HEK293 (cell line): ENCODE measurements around the gene STAT2.

Experiments used
- HOXC10 ChIP-seq: sonication (generic); formaldehyde crosslinking; IDR thresholded peaks from 2 replicates; pipeline ENCODE4 v1.8.1; 2023; ENCODE audit warnings: mild to moderate bottlenecking, missing genetic modification reagents
- SCRT2 ChIP-seq: fragments of 450-650 bp; formaldehyde crosslinking; IDR thresholded peaks from 2 replicates; pipeline ENCODE4 v1.5.1; 2016; ENCODE audit warnings: missing biosample characterization, missing genetic modification characterization
- TCF7L2 ChIP-seq: IDR thresholded peaks from 2 replicates; pipeline ENCODE4 v1.6.1; 2011; ENCODE audit warnings: low read depth, mild to moderate bottlenecking, inconsistent platforms, low read length, moderate library complexity, borderline replicate concordance
- ZBTB17 ChIP-seq: fragments of 450-650 bp; formaldehyde crosslinking; IDR thresholded peaks from 2 replicates; pipeline ENCODE4 v1.5.1; 2016; ENCODE audit warnings: missing biosample characterization, missing genetic modification characterization
- ZBTB20 ChIP-seq: fragments of 450-650 bp; formaldehyde crosslinking; IDR thresholded peaks from 2 replicates; pipeline ENCODE4 v1.5.1; 2016; ENCODE audit warnings: missing biosample characterization, missing genetic modification characterization
- ZBTB48 ChIP-seq: fragments of 450-650 bp; formaldehyde crosslinking; IDR thresholded peaks from 2 replicates; pipeline ENCODE4 v1.5.1; 2016; ENCODE audit warnings: missing biosample characterization, missing genetic modification characterization
- ZBTB7A ChIP-seq: fragments of 450-650 bp; formaldehyde crosslinking; IDR thresholded peaks from 2 replicates; pipeline ENCODE4 v1.5.1; 2016; ENCODE audit warnings: low read depth, missing biosample characterization, missing genetic modification characterization
- ZBTB8A ChIP-seq: fragments of 450-650 bp; formaldehyde crosslinking; IDR thresholded peaks from 2 replicates; pipeline ENCODE4 v1.5.1; 2016; ENCODE audit warnings: missing biosample characterization, missing genetic modification characterization
- ZNF10 ChIP-seq: fragments of 450-650 bp; formaldehyde crosslinking; IDR thresholded peaks from 2 replicates; pipeline ENCODE4 v1.5.1; 2017; ENCODE audit warnings: missing biosample characterization, missing genetic modification characterization
- ZNF174 ChIP-seq: fragments of 450-650 bp; formaldehyde crosslinking; IDR thresholded peaks from 2 replicates; pipeline ENCODE4 v1.5.0; 2017; ENCODE audit warnings: missing biosample characterization, mild to moderate bottlenecking, missing genetic modification characterization
- ZNF24 ChIP-seq: fragments of 450-650 bp; formaldehyde crosslinking; IDR thresholded peaks from 2 replicates; pipeline ENCODE4 v1.5.1; 2016; ENCODE audit warnings: missing biosample characterization, missing genetic modification characterization
- ZNF324 ChIP-seq: fragments of 450-650 bp; formaldehyde crosslinking; IDR thresholded peaks from 2 replicates; pipeline ENCODE4 v1.5.1; 2016; ENCODE audit warnings: missing biosample characterization, missing genetic modification characterization
- ZNF335 ChIP-seq: fragments of 450-650 bp; formaldehyde crosslinking; conservative IDR thresholded peaks from 2 replicates; pipeline ENCODE4 v1.5.1; 2016; ENCODE audit warnings: missing biosample characterization, missing genetic modification characterization
- ZNF510 ChIP-seq: fragments of 450-650 bp; formaldehyde crosslinking; IDR thresholded peaks from 2 replicates; pipeline ENCODE4 v1.5.1; 2018; ENCODE audit warnings: mild to moderate bottlenecking, missing genetic modification characterization, missing biosample characterization; ENCODE audit not compliant: insufficient replicate concordance
- ZNF514 ChIP-seq: fragments of 450-650 bp; formaldehyde crosslinking; IDR thresholded peaks from 2 replicates; pipeline ENCODE4 v1.5.1; 2016; ENCODE audit warnings: missing biosample characterization, missing genetic modification characterization
- ZNF561 ChIP-seq: fragments of 450-650 bp; IDR thresholded peaks from 2 replicates; pipeline ENCODE4 v1.5.1; 2018; ENCODE audit warnings: missing biosample characterization, missing genetic modification characterization, borderline replicate concordance
- ZNF747 ChIP-seq: fragments of 450-650 bp; formaldehyde crosslinking; IDR thresholded peaks from 2 replicates; pipeline ENCODE4 v1.5.1; 2016; ENCODE audit warnings: missing biosample characterization, missing genetic modification characterization
- ZNF76 ChIP-seq: fragments of 450-650 bp; formaldehyde crosslinking; IDR thresholded peaks from 2 replicates; pipeline ENCODE4; 2016; ENCODE audit warnings: low read depth, missing biosample characterization, missing genetic modification characterization, borderline replicate concordance
- TF ChIP-seq, protein P1 (sequence below): fragments of 450-650 bp; formaldehyde crosslinking; IDR thresholded peaks from 2 replicates; pipeline ENCODE4 v1.5.1; 2016; ENCODE audit warnings: missing biosample characterization, missing genetic modification characterization
- TF ChIP-seq, protein P2 (sequence below): fragments of 450-650 bp; formaldehyde crosslinking; IDR thresholded peaks from 2 replicates; pipeline ENCODE4 v1.5.1; 2016; ENCODE audit warnings: missing biosample characterization, missing genetic modification characterization, low read depth
- TF ChIP-seq, protein P3 (sequence below): fragments of 450-650 bp; formaldehyde crosslinking; IDR thresholded peaks from 2 replicates; pipeline ENCODE4 v1.5.1; 2016; ENCODE audit warnings: missing biosample characterization, missing genetic modification characterization
- TF ChIP-seq, protein P4 (sequence below): fragments of 450-650 bp; formaldehyde crosslinking; IDR thresholded peaks from 2 replicates; pipeline ENCODE4 v1.5.1; 2016; ENCODE audit warnings: missing biosample characterization, missing genetic modification characterization
- TF ChIP-seq, protein P5 (sequence below): fragments of 450-650 bp; formaldehyde crosslinking; IDR thresholded peaks from 2 replicates; pipeline ENCODE4 v1.5.1; 2016; ENCODE audit warnings: missing biosample characterization, missing genetic modification characterization, borderline replicate concordance

The STAT2 gene

DNA sequence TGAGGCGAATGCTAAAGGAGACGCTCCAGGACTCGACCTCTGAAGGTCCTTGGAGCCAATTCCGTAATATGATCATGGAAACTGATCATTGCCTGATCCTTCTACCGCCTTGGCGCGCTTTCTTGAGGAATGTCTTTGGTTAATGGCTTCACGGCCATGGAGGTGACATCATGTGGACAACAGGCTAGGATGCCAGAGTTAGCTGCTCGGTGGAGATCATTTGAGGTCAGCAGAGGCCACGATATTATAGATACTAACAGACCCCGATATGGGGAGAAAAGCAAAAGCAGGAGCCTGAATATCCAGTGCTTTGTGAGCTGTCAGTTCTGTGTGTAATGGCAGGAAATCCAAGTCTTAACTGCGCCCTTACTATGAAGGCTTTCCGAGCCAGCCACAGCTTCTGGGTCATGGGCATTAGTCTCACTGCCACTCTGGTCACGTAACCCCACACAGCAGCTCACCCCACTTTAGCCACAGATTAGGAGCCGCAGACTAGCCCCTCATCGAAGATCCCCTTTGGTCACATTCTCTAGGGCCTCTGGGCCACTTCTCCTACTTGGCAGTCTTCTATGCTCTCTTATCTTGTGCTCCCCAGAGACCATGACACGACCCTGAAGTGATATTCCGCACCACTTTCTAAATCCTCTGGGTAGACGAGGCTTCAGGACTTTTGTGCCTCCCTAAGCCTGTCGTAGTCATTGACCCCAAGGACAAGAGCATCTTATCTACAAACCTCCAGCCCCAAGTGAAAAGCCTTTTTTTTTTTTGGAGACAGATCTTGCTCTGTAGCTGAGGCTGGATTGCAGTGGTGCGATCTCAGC is 59.1 kb downstream of the STAT2 start (continued):
- TF ChIP-seq, protein P1, sequence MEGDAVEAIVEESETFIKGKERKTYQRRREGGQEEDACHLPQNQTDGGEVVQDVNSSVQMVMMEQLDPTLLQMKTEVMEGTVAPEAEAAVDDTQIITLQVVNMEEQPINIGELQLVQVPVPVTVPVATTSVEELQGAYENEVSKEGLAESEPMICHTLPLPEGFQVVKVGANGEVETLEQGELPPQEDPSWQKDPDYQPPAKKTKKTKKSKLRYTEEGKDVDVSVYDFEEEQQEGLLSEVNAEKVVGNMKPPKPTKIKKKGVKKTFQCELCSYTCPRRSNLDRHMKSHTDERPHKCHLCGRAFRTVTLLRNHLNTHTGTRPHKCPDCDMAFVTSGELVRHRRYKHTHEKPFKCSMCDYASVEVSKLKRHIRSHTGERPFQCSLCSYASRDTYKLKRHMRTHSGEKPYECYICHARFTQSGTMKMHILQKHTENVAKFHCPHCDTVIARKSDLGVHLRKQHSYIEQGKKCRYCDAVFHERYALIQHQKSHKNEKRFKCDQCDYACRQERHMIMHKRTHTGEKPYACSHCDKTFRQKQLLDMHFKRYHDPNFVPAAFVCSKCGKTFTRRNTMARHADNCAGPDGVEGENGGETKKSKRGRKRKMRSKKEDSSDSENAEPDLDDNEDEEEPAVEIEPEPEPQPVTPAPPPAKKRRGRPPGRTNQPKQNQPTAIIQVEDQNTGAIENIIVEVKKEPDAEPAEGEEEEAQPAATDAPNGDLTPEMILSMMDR, result 0 out of 2 replicates have a peak, but pooled peaks have one; percentile 14
- TF ChIP-seq ZNF561 (tag by site-specific recombination) (no peak; the same call in 1 of the 2 replicates), ZNF324 (tag by site-specific recombination) (no peak), ZNF510 (no peak), ZNF514 (no peak), ZNF747 (tag by site-specific recombination) (no peak), ZNF10 (no peak), ZNF335 (tag by site-specific recombination) (peak; percentile 98), ZBTB48 (tag by site-specific recombination) (no peak), ZNF76 (tag by site-specific recombination) (no peak), SCRT2 (peak; percentile 67; the same call in 1 of the 2 replicates), TCF7L2 (no peak), ZNF174 (no peak), ZNF24 (tag by site-specific recombination) (no peak), ZBTB20 (tag by site-specific recombination) (no peak), ZBTB17 (tag by site-specific recombination) (peak; percentile 91), HOXC10 (CRISPR knock-in tag) (no peak), ZBTB8A (tag by site-specific recombination) (no peak), ZBTB7A (no peak)
- TF ChIP-seq, protein P2, sequence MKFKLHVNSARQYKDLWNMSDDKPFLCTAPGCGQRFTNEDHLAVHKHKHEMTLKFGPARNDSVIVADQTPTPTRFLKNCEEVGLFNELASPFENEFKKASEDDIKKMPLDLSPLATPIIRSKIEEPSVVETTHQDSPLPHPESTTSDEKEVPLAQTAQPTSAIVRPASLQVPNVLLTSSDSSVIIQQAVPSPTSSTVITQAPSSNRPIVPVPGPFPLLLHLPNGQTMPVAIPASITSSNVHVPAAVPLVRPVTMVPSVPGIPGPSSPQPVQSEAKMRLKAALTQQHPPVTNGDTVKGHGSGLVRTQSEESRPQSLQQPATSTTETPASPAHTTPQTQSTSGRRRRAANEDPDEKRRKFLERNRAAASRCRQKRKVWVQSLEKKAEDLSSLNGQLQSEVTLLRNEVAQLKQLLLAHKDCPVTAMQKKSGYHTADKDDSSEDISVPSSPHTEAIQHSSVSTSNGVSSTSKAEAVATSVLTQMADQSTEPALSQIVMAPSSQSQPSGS (tag by site-specific recombination), result peak; percentile 84
- TF ChIP-seq, protein P3, sequence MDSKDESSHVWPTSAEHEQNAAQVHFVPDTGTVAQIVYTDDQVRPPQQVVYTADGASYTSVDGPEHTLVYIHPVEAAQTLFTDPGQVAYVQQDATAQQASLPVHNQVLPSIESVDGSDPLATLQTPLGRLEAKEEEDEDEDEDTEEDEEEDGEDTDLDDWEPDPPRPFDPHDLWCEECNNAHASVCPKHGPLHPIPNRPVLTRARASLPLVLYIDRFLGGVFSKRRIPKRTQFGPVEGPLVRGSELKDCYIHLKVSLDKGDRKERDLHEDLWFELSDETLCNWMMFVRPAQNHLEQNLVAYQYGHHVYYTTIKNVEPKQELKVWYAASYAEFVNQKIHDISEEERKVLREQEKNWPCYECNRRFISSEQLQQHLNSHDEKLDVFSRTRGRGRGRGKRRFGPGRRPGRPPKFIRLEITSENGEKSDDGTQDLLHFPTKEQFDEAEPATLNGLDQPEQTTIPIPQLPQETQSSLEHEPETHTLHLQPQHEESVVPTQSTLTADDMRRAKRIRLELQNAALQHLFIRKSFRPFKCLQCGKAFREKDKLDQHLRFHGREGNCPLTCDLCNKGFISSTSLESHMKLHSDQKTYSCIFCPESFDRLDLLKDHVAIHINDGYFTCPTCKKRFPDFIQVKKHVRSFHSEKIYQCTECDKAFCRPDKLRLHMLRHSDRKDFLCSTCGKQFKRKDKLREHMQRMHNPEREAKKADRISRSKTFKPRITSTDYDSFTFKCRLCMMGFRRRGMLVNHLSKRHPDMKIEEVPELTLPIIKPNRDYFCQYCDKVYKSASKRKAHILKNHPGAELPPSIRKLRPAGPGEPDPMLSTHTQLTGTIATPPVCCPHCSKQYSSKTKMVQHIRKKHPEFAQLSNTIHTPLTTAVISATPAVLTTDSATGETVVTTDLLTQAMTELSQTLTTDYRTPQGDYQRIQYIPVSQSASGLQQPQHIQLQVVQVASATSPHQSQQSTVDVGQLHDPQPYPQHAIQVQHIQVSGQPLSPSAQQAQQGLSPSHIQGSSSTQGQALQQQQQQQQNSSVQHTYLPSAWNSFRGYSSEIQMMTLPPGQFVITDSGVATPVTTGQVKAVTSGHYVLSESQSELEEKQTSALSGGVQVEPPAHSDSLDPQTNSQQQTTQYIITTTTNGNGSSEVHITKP (tag by site-specific recombination), result no peak
- TF ChIP-seq, protein P4, sequence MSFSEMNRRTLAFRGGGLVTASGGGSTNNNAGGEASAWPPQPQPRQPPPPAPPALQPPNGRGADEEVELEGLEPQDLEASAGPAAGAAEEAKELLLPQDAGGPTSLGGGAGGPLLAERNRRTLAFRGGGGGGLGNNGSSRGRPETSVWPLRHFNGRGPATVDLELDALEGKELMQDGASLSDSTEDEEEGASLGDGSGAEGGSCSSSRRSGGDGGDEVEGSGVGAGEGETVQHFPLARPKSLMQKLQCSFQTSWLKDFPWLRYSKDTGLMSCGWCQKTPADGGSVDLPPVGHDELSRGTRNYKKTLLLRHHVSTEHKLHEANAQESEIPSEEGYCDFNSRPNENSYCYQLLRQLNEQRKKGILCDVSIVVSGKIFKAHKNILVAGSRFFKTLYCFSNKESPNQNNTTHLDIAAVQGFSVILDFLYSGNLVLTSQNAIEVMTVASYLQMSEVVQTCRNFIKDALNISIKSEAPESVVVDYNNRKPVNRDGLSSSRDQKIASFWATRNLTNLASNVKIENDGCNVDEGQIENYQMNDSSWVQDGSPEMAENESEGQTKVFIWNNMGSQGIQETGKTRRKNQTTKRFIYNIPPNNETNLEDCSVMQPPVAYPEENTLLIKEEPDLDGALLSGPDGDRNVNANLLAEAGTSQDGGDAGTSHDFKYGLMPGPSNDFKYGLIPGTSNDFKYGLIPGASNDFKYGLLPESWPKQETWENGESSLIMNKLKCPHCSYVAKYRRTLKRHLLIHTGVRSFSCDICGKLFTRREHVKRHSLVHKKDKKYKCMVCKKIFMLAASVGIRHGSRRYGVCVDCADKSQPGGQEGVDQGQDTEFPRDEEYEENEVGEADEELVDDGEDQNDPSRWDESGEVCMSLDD, result peak; percentile 18; the same call in 1 of the 2 replicates
- TF ChIP-seq, protein P5, sequence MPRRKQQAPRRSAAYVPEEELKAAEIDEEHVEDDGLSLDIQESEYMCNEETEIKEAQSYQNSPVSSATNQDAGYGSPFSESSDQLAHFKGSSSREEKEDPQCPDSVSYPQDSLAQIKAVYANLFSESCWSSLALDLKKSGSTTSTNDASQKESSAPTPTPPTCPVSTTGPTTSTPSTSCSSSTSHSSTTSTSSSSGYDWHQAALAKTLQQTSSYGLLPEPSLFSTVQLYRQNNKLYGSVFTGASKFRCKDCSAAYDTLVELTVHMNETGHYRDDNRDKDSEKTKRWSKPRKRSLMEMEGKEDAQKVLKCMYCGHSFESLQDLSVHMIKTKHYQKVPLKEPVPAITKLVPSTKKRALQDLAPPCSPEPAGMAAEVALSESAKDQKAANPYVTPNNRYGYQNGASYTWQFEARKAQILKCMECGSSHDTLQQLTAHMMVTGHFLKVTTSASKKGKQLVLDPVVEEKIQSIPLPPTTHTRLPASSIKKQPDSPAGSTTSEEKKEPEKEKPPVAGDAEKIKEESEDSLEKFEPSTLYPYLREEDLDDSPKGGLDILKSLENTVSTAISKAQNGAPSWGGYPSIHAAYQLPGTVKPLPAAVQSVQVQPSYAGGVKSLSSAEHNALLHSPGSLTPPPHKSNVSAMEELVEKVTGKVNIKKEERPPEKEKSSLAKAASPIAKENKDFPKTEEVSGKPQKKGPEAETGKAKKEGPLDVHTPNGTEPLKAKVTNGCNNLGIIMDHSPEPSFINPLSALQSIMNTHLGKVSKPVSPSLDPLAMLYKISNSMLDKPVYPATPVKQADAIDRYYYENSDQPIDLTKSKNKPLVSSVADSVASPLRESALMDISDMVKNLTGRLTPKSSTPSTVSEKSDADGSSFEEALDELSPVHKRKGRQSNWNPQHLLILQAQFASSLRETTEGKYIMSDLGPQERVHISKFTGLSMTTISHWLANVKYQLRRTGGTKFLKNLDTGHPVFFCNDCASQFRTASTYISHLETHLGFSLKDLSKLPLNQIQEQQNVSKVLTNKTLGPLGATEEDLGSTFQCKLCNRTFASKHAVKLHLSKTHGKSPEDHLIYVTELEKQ, result peak; percentile 23; the same call in 1 of the 2 replicates
